Suprapubic skin (tissue), 3 donors: ENCODE measurements around the gene MYBPHL.

Experiments used
- POLR2AphosphoS5 ChIP-seq, 3 donors: sonication (generic); formaldehyde crosslinking; IDR thresholded peaks; one replicate each; pipeline ENCODE4 v1.6.1; 2017; ENCODE audit warnings: antibody characterized with exemption in 3 of 3
- TF ChIP-seq, protein P1 (sequence below), 2 donors: fragments of 200-600 bp in 1 of 2; fragments of 450-650 bp in 1 of 2; sonication (generic) in 1 of 2; IDR thresholded peaks; one replicate each; pipeline ENCODE4 v1.5.1; 2016 to 2019; ENCODE audit warnings: antibody characterized with exemption in 2 of 2, mild to moderate bottlenecking in 1 of 2, moderate library complexity in 1 of 2

DNA sequence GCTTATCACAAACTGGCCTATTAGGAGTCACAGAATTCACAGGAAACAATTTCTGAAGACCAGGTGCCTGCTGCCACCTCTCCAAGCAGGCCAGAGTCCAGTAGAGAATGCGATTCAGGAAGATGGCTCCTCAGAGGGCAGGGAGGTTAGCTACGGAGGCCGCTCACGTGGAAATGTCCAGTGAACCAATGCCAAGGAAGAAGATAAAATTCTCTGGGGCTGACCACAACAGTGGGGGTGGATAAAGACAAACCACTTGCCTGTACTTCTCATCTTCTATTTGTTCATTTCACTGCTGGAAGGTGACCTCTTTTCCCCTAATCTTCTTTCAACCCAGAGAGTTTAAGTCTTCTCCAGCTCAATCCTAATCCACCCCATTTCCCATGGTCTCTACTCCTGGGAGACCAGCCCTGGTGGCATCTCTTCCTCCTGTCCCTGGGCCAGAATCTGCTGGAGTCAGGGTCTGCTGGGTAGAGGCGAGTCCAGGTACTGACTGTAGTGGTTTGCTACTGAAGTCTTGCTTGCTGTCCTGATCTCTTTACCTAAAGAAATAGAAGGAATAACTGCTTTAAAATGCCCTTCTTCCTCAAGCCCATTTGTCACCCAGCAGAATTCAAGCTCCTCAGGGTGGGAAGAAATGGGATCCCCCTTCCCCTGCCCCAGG is 27.1 kb downstream of the MYBPHL start:
- TF ChIP-seq POLR2AphosphoS5 (IDR thresholded peaks at IDR 0.05) = no peak
- TF ChIP-seq, protein P1, sequence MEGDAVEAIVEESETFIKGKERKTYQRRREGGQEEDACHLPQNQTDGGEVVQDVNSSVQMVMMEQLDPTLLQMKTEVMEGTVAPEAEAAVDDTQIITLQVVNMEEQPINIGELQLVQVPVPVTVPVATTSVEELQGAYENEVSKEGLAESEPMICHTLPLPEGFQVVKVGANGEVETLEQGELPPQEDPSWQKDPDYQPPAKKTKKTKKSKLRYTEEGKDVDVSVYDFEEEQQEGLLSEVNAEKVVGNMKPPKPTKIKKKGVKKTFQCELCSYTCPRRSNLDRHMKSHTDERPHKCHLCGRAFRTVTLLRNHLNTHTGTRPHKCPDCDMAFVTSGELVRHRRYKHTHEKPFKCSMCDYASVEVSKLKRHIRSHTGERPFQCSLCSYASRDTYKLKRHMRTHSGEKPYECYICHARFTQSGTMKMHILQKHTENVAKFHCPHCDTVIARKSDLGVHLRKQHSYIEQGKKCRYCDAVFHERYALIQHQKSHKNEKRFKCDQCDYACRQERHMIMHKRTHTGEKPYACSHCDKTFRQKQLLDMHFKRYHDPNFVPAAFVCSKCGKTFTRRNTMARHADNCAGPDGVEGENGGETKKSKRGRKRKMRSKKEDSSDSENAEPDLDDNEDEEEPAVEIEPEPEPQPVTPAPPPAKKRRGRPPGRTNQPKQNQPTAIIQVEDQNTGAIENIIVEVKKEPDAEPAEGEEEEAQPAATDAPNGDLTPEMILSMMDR (IDR thresholded peaks at IDR 0.05) = no peak
